Measurements from ENCODE around the gene CYB561. TPM values are rescaled to one million over a fixed set of nuclear protein-coding genes. Genes with fewer than 3 reads are reported as not detected.
"Not testable (repeated sequence)": the region's sequence is repeated elsewhere in the genome, so short reads cannot be mapped to it uniquely, and the experiment has no call there.

The CYB561 gene
- total and polyA plus RNA-seq, 2 experiments from 2014 or later = 7.4 to 21.5 TPM

DNA sequence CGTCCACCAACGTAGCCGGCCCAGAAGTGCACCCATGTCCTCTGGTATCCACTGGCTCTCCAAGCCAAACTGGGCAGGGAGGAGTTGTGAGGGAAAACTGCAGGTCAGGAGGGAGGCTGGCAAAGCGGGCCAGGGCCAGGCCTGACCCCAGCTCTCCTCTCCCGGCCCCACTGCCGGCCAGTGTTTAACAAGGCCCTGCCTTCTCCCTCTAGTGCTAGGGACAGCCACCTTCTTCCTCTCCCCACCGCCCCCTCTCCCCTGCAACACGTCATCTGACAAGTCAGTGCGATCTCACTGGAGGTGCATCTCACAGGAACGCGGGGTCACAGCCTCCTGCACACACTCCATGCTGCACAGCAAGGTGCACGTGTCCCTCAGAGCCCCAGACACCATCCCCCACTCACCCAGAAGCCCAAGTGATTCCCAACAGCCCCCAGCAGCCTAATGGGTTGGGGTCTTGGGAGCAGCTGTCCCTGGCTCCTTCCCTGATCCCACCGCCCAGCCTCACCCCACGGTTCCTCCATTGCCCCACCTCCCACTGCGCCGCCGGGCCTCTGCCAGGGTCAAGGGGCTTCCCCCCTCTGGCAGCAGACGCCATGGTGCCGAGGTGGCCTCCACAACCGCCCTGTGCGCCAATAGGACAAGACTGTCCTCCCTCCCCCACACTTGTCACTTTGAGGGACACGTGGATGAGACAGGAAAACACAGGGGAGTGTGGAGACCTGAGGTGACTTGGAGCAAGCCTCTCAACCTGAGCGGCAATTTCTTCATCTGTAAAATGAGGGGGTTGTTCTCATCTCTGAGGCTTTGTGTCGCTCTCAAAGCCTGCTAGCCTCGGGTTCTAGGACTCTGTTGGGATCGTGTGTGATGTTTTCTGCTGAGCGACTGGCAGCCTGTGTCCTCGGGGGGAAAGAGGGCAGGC is 29.6 kb upstream of the CYB561 start:
- H3K27ac ChIP-seq = no peak overlapping the region
- TF ChIP-seq, protein P1, sequence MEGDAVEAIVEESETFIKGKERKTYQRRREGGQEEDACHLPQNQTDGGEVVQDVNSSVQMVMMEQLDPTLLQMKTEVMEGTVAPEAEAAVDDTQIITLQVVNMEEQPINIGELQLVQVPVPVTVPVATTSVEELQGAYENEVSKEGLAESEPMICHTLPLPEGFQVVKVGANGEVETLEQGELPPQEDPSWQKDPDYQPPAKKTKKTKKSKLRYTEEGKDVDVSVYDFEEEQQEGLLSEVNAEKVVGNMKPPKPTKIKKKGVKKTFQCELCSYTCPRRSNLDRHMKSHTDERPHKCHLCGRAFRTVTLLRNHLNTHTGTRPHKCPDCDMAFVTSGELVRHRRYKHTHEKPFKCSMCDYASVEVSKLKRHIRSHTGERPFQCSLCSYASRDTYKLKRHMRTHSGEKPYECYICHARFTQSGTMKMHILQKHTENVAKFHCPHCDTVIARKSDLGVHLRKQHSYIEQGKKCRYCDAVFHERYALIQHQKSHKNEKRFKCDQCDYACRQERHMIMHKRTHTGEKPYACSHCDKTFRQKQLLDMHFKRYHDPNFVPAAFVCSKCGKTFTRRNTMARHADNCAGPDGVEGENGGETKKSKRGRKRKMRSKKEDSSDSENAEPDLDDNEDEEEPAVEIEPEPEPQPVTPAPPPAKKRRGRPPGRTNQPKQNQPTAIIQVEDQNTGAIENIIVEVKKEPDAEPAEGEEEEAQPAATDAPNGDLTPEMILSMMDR (IDR thresholded peaks at IDR 0.05; ENCODE audit: low read depth, low read length) = no peak
- no peaks in the 10 kb centered on the region for H3K4me1 ChIP-seq (ENCODE audit: low read depth)
- H3K9me3 ChIP-seq (ENCODE audit: low read depth) = no peaks in the 10 kb centered on the region
- H3K27me3 ChIP-seq = peaks cover 11% of the 10 kb centered on the region
- DNase-seq (ENCODE audit: low read depth in 1 of 2, low spot score in 1 of 2) = no peak
- H3K4me3 ChIP-seq = peak overlapping the region; percentile 54
- H3K36me3 ChIP-seq = no peaks in the 10 kb centered on the region

DNA sequence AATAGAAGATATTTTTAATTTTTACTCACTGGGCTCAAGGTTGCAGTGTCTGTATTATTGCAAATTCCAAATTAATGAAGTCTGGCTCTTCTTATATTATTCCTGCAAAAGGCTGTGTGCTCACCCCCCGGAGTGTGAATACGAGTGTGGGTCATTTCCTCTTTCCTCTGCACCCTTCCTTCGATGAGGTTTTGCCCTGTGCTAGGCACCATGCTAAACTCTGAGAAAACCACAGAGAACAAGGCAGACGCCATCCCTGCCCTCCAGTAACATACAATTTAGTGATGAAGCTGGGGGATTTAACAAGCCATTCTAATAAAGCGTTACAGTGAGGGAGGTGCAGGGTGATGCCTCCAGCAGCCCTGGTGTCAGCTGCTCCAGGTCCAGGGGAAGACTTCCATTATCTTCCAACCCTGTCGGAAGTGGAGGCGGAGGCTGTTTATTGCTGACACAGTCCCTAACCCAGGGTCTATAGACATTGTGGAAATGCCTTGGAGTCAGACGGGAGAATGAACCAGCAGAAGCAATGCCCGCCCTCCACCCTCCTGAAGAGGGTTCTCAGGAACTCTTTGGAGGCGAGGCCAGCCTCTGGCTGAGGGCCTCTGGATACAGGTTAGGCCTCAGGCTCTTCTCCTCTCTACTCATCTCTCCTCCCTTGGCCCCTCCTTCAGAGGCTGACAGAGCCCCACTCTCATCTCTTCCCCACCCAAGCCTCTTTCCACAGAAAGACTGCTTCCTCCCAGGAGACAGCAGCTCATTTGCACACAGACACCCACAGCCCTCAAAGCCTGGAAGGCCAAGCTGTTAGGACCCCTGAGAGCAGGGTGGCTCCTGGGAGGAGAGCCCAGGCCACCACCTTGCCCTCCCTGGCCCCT is 28.7 kb upstream of the CYB561 start:
- TF ChIP-seq, protein P1 (IDR thresholded peaks at IDR 0.05; ENCODE audit: low read depth, low read length) = no peak
- H3K9me3 ChIP-seq (ENCODE audit: low read depth) = no peaks in the 10 kb centered on the region
- DNase-seq (ENCODE audit: low read depth in 1 of 2, low spot score in 1 of 2) = no peak
- H3K4me1 ChIP-seq (ENCODE audit: low read depth) = no peaks in the 10 kb centered on the region
- H3K36me3 ChIP-seq = no peaks in the 10 kb centered on the region
- H3K27me3 ChIP-seq = peaks cover 11% of the 10 kb centered on the region
- H3K4me3 ChIP-seq = no peak overlapping the region
- H3K27ac ChIP-seq = no peak overlapping the region

- Histone ChIP-seq H3K4me3 (no peak overlapping the region), H3K27me3 (peaks cover 11% of the 10 kb centered on the region), H3K9me3 (ENCODE audit: low read depth) (no peaks in the 10 kb centered on the region), H3K4me1 (ENCODE audit: low read depth) (no peaks in the 10 kb centered on the region), H3K36me3 (no peaks in the 10 kb centered on the region), H3K27ac (no peak overlapping the region)
- TF ChIP-seq, protein P1 (IDR thresholded peaks at IDR 0.05; ENCODE audit: low read depth, low read length) = no peak
- peak in 1 of 2 donors; percentile 31 for DNase-seq (ENCODE audit: low read depth in 1 of 2, low spot score in 1 of 2)
Measured at GRCh38 chr17:63474174-63474573, 28.1 kb upstream of the CYB561 start.

DNA sequence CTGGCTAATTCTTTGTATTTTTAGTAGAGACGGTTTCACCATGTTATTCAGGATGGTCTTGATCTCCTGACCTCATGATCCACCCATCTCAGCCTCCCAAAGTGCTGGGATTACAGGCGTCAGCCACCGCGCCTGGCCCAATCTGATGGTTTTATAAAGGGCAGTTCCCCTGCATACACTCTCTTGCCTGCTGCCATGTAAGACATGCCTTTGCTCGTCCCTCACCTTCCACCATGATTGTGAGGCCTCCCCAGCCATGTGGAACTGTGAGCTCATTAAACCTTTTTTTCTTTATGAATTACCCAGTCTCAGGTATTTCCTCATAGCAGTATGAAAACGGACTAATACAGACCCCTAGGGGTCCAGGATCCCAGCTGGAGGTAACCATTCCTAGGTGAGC is 22.0 kb upstream of the CYB561 start:
- H3K4me1 ChIP-seq (ENCODE audit: low read depth); H3K27me3 ChIP-seq; H3K36me3 ChIP-seq; H3K4me3 ChIP-seq; H3K9me3 ChIP-seq (ENCODE audit: low read depth); DNase-seq (ENCODE audit: low read depth in 1 of 2, low spot score in 1 of 2); H3K27ac ChIP-seq: not testable (repeated sequence)

DNA sequence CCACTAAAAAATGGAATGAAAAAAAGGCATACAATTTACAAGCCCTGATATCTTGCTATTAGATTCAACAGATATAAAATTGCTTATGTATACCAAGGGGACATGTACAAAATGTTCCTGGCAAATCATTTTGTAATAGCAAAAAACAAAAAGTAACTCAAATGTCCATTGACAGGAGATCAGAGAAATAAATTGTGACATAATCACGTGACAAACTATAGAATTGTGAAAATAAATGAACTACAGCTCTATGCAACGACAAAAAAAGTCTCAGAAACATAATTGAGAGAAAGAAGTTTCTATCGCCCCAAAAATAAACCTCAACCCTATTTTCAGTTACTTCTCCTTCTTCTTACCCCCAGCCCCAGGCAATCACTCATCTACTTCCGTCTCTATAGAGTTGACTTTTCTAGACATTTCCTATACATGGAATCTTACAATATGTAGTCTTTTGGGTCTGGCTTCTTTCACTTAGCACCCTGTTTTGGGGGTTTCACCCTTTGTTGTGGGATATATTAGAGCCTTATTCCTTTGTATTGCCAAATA is 18.7 kb upstream of the CYB561 start:
- TF ChIP-seq, protein P1 (IDR thresholded peaks at IDR 0.05; ENCODE audit: low read depth, low read length) = no peak
- Histone ChIP-seq H3K4me1 (ENCODE audit: low read depth) (no peaks in the 10 kb centered on the region), H3K36me3 (no peaks in the 10 kb centered on the region), H3K9me3 (ENCODE audit: low read depth) (no peaks in the 10 kb centered on the region), H3K27ac (no peak overlapping the region), H3K4me3 (no peak overlapping the region), H3K27me3 (no peaks in the 10 kb centered on the region)
- DNase-seq (ENCODE audit: low read depth in 1 of 2, low spot score in 1 of 2) = no peak

All from cardiac muscle cell (in vitro differentiated cells and primary cell).